HepG2 (cell line): Measurements from ENCODE around the gene HEXIM1. TPM values are rescaled to one million over a fixed set of nuclear protein-coding genes. Genes with fewer than 3 reads are reported as not detected.

Experiments
- ATF7-NPFF ChIP-seq: sonication (generic); formaldehyde crosslinking; IDR thresholded peaks from 2 replicates; pipeline ENCODE4 v1.8.1; 2023; ENCODE audit warnings: mild to moderate bottlenecking, low read depth, missing genetic modification reagents, moderate library complexity
- DNMT3B ChIP-seq: conservative IDR thresholded peaks from 2 replicates; pipeline ENCODE4 v1.6.1; 2016; ENCODE audit warnings: missing biosample characterization, control low read depth
- DR1 ChIP-seq: sonication (generic); formaldehyde crosslinking; IDR thresholded peaks from 2 replicates; pipeline ENCODE4 v1.8.0; 2021; ENCODE audit warnings: mild to moderate bottlenecking, missing genetic modification reagents, inconsistent platforms
- GATAD1 ChIP-seq: IDR thresholded peaks from 2 replicates; pipeline ENCODE4 v1.6.1; 2016; ENCODE audit warnings: missing genetic modification reagents, missing compliant biosample characterization
- HDAC6 ChIP-seq: fragments of 200-600 bp; sonication (generic); IDR thresholded peaks from 2 replicates; pipeline ENCODE4 v1.7.0; 2017; ENCODE audit warnings: mild to moderate bottlenecking, antibody characterized with exemption, low read length, low read depth
- HNRNPH1 ChIP-seq: fragments of 200-400 bp; formaldehyde crosslinking; optimal IDR thresholded peaks from 2 replicates; pipeline ENCODE3; 2017; ENCODE audit warnings: mild to moderate bottlenecking, low read depth, low read length
- HOXA7 ChIP-seq: sonication (generic); formaldehyde crosslinking; IDR thresholded peaks from 2 replicates; pipeline ENCODE4 v1.8.1; 2022; ENCODE audit warnings: mild to moderate bottlenecking, missing genetic modification reagents, moderate library complexity
- JUNB ChIP-seq: sonication (generic); formaldehyde crosslinking; IDR thresholded peaks from 2 replicates; pipeline ENCODE4 v1.8.0; 2022; ENCODE audit warnings: missing genetic modification reagents, mild to moderate bottlenecking, borderline replicate concordance
- KLF11 ChIP-seq: IDR thresholded peaks from 2 replicates; pipeline ENCODE4 v1.6.1; 2016; ENCODE audit warnings: missing compliant biosample characterization
- NFE2L1 ChIP-seq: sonication (generic); formaldehyde crosslinking; IDR thresholded peaks from 2 replicates; pipeline ENCODE4 v1.4.0; 2020; ENCODE audit warnings: missing genetic modification reagents, mild to moderate bottlenecking, borderline replicate concordance
- POLR2AphosphoS2 ChIP-seq: IDR thresholded peaks from 2 replicates; pipeline ENCODE4 v1.6.1; 2011; ENCODE audit warnings: low read depth, low read length, improper control_type of control experiment
- SIX1 ChIP-seq: sonication (generic); formaldehyde crosslinking; IDR thresholded peaks from 2 replicates; pipeline ENCODE4 v1.4.0; 2020; ENCODE audit warnings: missing genetic modification reagents, borderline replicate concordance
- SMAD1 ChIP-seq: sonication (generic); formaldehyde crosslinking; IDR thresholded peaks from 2 replicates; pipeline ENCODE4 v1.4.0; 2020; ENCODE audit warnings: missing genetic modification reagents, low read depth, mild to moderate bottlenecking, borderline replicate concordance
- SOX6 ChIP-seq, 2 experiments: fragments of 450-650 bp in 1 of 2; sonication (generic) in 1 of 2; formaldehyde crosslinking in 1 of 2; IDR thresholded peaks; 2 replicates each; pipeline versions ENCODE4 v1.4.0 to v1.6.1; 2017 to 2020; ENCODE audit warnings: antibody characterized with exemption in 1 of 2, mild to moderate bottlenecking in 1 of 2, missing genetic modification reagents in 1 of 2
- SP140L ChIP-seq: sonication (generic); formaldehyde crosslinking; IDR thresholded peaks from 2 replicates; pipeline ENCODE4 v1.4.0; 2020; ENCODE audit warnings: missing genetic modification reagents, borderline replicate concordance
- TBX3 ChIP-seq: fragments of 450-650 bp; IDR thresholded peaks from 2 replicates; pipeline ENCODE4 v1.6.1; 2017; ENCODE audit warnings: antibody characterized with exemption, mild to moderate bottlenecking, inconsistent platforms, borderline replicate concordance
- ZKSCAN1 ChIP-seq: fragments of 150-350 bp; IDR thresholded peaks from 2 replicates; pipeline ENCODE4 v1.6.1; 2014; ENCODE audit warnings: low read length
- ZNF230 ChIP-seq: sonication (generic); formaldehyde crosslinking; IDR thresholded peaks from 2 replicates; pipeline ENCODE4 v1.4.0; 2020; ENCODE audit warnings: mild to moderate bottlenecking, missing genetic modification reagents
- ZNF282 ChIP-seq: fragments of 450-650 bp; IDR thresholded peaks from 2 replicates; pipeline ENCODE4 v1.6.1; 2018; ENCODE audit not compliant: partially characterized antibody
- ZNF33A ChIP-seq: sonication (generic); formaldehyde crosslinking; IDR thresholded peaks from 2 replicates; pipeline ENCODE4 v1.5.1; 2020; ENCODE audit warnings: missing genetic modification reagents, mild to moderate bottlenecking, moderate library complexity, borderline replicate concordance
- ZNF547 ChIP-seq: sonication (generic); formaldehyde crosslinking; IDR thresholded peaks from 2 replicates; pipeline ENCODE4 v1.5.1; 2020; ENCODE audit warnings: mild to moderate bottlenecking, missing genetic modification reagents
- ZNF562 ChIP-seq: sonication (generic); formaldehyde crosslinking; IDR thresholded peaks from 2 replicates; pipeline ENCODE4 v1.8.0; 2022; ENCODE audit warnings: missing genetic modification reagents, borderline replicate concordance
- ZNF580 ChIP-seq: IDR thresholded peaks from 2 replicates; pipeline ENCODE4 v1.6.1; 2016; ENCODE audit warnings: low read depth, borderline replicate concordance
- ZNF703 ChIP-seq: sonication (generic); formaldehyde crosslinking; IDR thresholded peaks from 2 replicates; pipeline ENCODE4 v1.5.1; 2020; ENCODE audit warnings: missing genetic modification reagents, mild to moderate bottlenecking, moderate library complexity, borderline replicate concordance
- ZNF749 ChIP-seq: sonication (generic); formaldehyde crosslinking; IDR thresholded peaks from 2 replicates; pipeline ENCODE4 v1.8.0; 2022; ENCODE audit warnings: mild to moderate bottlenecking, missing genetic modification reagents, moderate library complexity, borderline replicate concordance
- ZNF839 ChIP-seq: sonication (generic); formaldehyde crosslinking; IDR thresholded peaks from 2 replicates; pipeline ENCODE4 v1.4.0; 2020; ENCODE audit warnings: missing genetic modification reagents, mild to moderate bottlenecking, borderline replicate concordance
- ZSCAN21 ChIP-seq: sonication (generic); formaldehyde crosslinking; IDR thresholded peaks from 2 replicates; pipeline ENCODE4 v1.8.0; 2022; ENCODE audit warnings: mild to moderate bottlenecking, missing genetic modification reagents, moderate library complexity, borderline replicate concordance
- polyA plus RNA-seq, 8 experiments: library from polyadenylated mRNA; depleted of rRNA in 3 of 8; stranded (reverse) in 7 of 8; unstranded in 1 of 8; fragments of >200 nt; fragmentation: Illumina TruSeq in 4 of 8; extraction: Trizol in 4 of 8; gene quantifications; 2 replicates each; pipeline versions ENCODE4 v1.2.1 to v1.2.3, GENCODE V29; 2011 to 2016; ENCODE audit warnings: low read depth in 4 of 8, missing spikeins in 1 of 8, mixed read lengths in 1 of 8; ENCODE audit not compliant: insufficient read depth in 1 of 8
- total RNA-seq, 5 experiments: library from RNA; depleted of rRNA; stranded (reverse); fragments of >200 nt; fragmentation: Illumina TruSeq; extraction: Trizol; gene quantifications; 2 replicates each; pipeline ENCODE4 v1.2.3, GENCODE V29; 2016; ENCODE audit warnings: low read depth in 1 of 5
- TF ChIP-seq, protein P1 (sequence below): sonication (generic); IDR thresholded peaks from 2 replicates; pipeline ENCODE4 v1.6.1; 2016; ENCODE audit warnings: low read depth, borderline replicate concordance
- TF ChIP-seq, protein P2 (sequence below): sonication (generic); formaldehyde crosslinking; IDR thresholded peaks from 2 replicates; pipeline ENCODE4 v1.5.0; 2020; ENCODE audit warnings: mild to moderate bottlenecking, low read depth, missing genetic modification reagents, borderline replicate concordance

Gene HEXIM1
- total and polyA plus RNA-seq, 2 of the 13 experiments (the other 11 are each of a cell fraction or from before 2014, with no cell fraction given): 10.5 to 16.6 TPM

- TF ChIP-seq, protein P1, sequence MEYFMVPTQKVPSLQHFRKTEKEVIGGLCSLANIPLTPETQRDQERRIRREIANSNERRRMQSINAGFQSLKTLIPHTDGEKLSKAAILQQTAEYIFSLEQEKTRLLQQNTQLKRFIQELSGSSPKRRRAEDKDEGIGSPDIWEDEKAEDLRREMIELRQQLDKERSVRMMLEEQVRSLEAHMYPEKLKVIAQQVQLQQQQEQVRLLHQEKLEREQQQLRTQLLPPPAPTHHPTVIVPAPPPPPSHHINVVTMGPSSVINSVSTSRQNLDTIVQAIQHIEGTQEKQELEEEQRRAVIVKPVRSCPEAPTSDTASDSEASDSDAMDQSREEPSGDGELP: no peak; the same call in 1 of the 2 replicates
- no peak for TF ChIP-seq POLR2AphosphoS2
- no peak for TF ChIP-seq DR1 (CRISPR knock-in tag)
- TF ChIP-seq ZNF230 (CRISPR knock-in tag): no peak
- no peak for TF ChIP-seq ZNF282
- TF ChIP-seq ZNF703: no peak
- no peak; the same call in 1 of the 2 replicates for TF ChIP-seq DNMT3B
- no peak for TF ChIP-seq TBX3
- TF ChIP-seq ZNF562 (CRISPR knock-in tag): no peak
- 0 out of 2 replicates have a peak, but pooled peaks have one; percentile 8 for TF ChIP-seq HOXA7 (CRISPR knock-in tag)
- TF ChIP-seq ZNF839 (CRISPR knock-in tag): 0 out of 2 replicates have a peak, but pooled peaks have one; percentile 57
- no peak; the same call in 1 of the 2 replicates for TF ChIP-seq ZNF580 (CRISPR knock-in tag)
- no peak for TF ChIP-seq ZSCAN21 (CRISPR knock-in tag)
- no peak for TF ChIP-seq ZNF547 (CRISPR knock-in tag)
- TF ChIP-seq ZKSCAN1: no peak
- TF ChIP-seq GATAD1 (CRISPR knock-in tag): 0 out of 2 replicates have a peak, but pooled peaks have one; percentile 16
- no peak for TF ChIP-seq ZNF749
- TF ChIP-seq NFE2L1 (CRISPR knock-in tag): no peak
- TF ChIP-seq SMAD1 (CRISPR knock-in tag): no peak
- no peak for TF ChIP-seq KLF11 (CRISPR knock-in tag)
- peak; percentile 36; the same call in 1 of the 2 replicates for TF ChIP-seq SIX1
- TF ChIP-seq HDAC6: no peak
- TF ChIP-seq ATF7-NPFF (CRISPR knock-in tag): no peak; the same call in 1 of the 2 replicates
- TF ChIP-seq SOX6 (IDR thresholded peaks at IDR 0.05): no peak
- TF ChIP-seq SOX6 (CRISPR knock-in tag; IDR thresholded peaks at IDR 0.05): no peak
- TF ChIP-seq JUNB (CRISPR knock-in tag): no peak
- no peak for TF ChIP-seq ZNF33A (CRISPR knock-in tag)
- no peak for TF ChIP-seq SP140L (CRISPR knock-in tag)
- TF ChIP-seq HNRNPH1: peak; percentile 53
- TF ChIP-seq, protein P2, sequence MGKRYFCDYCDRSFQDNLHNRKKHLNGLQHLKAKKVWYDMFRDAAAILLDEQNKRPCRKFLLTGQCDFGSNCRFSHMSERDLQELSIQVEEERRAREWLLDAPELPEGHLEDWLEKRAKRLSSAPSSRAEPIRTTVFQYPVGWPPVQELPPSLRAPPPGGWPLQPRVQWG (CRISPR knock-in tag): no peak
Observed at GRCh38 chr17:45149037-45149668, 878 bp downstream of the HEXIM1 start (continued).
